ENCODE results near the gene SERPINB2. TPM values are rescaled to one million over a fixed set of nuclear protein-coding genes. Genes with fewer than 3 reads are reported as not detected.

SERPINB2 gene
- total RNA-seq, 2 donors from 2014 or later = not detected

DNA sequence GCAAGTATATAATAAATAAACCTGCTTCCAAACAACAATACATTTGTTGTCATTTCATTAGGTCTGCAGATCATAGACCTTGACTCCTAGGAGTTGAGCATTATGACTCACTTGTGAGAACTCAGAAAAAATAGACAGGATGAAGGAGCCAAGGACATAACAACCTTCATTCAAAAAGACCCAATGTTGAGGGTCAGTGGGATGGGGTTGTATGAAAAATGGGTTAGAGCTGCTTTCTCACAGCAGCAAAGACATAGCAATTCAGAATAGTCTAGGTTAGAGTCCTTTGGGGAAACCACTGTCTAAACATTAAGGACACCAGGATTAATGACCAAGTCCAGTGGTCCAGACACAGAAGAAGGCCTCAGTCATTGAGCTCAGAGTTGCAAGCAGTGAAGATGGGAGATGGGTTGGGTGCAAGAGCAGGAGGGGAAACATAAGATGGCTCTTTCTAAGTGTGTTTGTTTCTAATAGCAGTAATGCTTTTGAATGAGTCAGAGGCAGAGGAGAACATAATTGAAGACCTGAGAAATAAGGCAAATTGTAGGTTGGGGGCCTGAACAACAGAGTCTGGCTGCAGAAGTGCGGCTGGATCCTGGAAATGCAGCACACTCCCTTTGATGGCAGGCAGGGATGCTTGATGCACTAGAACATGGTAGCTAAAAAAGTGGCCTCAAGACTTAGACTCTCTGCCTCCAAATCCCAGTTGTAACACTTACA lies 16.5 kb downstream of the SERPINB2 start:
- H3K36me3 Mint-ChIP-seq (ENCODE audit: low read depth) = no peaks in the 10 kb centered on the region
- H3K4me3 ChIP-seq (ENCODE audit: low read length) = no peak overlapping the region

GRCh38 chr18:63904694-63905093 lies 17.2 kb downstream of the SERPINB2 start:
- WGBS, 2 experiments (ENCODE audit: insufficient coverage in 1 of 2, insufficient read length in 1 of 2) = 100% methylated on average over 1 of the region's 1 CpG; no CpG with 5 or more reads in 1 of the 2 experiments
- H3K9me3 Mint-ChIP-seq = no peaks in the 10 kb centered on the region
- Histone ChIP-seq H3K27me3 (ENCODE audit: control insufficient read depth, insufficient read depth, low read length, poor library complexity, severe bottlenecking) (no peaks in the 10 kb centered on the region), H3K4me3 (ENCODE audit: low read length) (no peak overlapping the region), H3K27ac (ENCODE audit: low read depth, low read length) (no peak overlapping the region), H3K36me3 (ENCODE audit: control insufficient read depth, insufficient read depth, low read length) (no peaks in the 10 kb centered on the region), H3K9me3 (ENCODE audit: control insufficient read depth, low read length) (no peaks in the 10 kb centered on the region), H3K4me1 (ENCODE audit: control insufficient read depth, insufficient read depth, low read length) (no peaks in the 10 kb centered on the region), H3K9ac (ENCODE audit: extremely low read depth, low read length, poor library complexity, severe bottlenecking) (no peak overlapping the region)
- H3K4me3 Mint-ChIP-seq = no peak overlapping the region
- no peaks in the 10 kb centered on the region for H3K36me3 Mint-ChIP-seq (ENCODE audit: low read depth)
- no peak for TF ChIP-seq CTCF (conservative IDR thresholded peaks at IDR 0.05)
- no peaks in the 10 kb centered on the region for H3K4me1 Mint-ChIP-seq
- H3K27me3 Mint-ChIP-seq (ENCODE audit: insufficient read depth) = no peaks in the 10 kb centered on the region
- no peak for DNase-seq
- H3K27ac Mint-ChIP-seq = no peak overlapping the region

More for the DNA sequence above, 16.5 kb downstream of the SERPINB2 start:
- no peak for TF ChIP-seq CTCF (conservative IDR thresholded peaks at IDR 0.05)
- Histone ChIP-seq H3K9me3 (ENCODE audit: control insufficient read depth, low read length) (no peaks in the 10 kb centered on the region), H3K9ac (ENCODE audit: extremely low read depth, low read length, poor library complexity, severe bottlenecking) (no peak overlapping the region), H3K27ac (ENCODE audit: low read depth, low read length) (no peak overlapping the region), H3K36me3 (ENCODE audit: control insufficient read depth, insufficient read depth, low read length) (no peaks in the 10 kb centered on the region), H3K4me1 (ENCODE audit: control insufficient read depth, insufficient read depth, low read length) (no peaks in the 10 kb centered on the region), H3K27me3 (ENCODE audit: control insufficient read depth, insufficient read depth, low read length, poor library complexity, severe bottlenecking) (no peaks in the 10 kb centered on the region)
- Mint-ChIP-seq H3K4me3 (no peak overlapping the region), H3K4me1 (no peaks in the 10 kb centered on the region), H3K27ac (no peak overlapping the region), H3K9me3 (no peaks in the 10 kb centered on the region), H3K27me3 (ENCODE audit: insufficient read depth) (no peaks in the 10 kb centered on the region)
- 90 to 91% methylated on average over 1 of the region's 1 CpG for WGBS, 2 experiments (ENCODE audit: insufficient coverage in 1 of 2, insufficient read length in 1 of 2)
- DNase-seq = no peak

DNA sequence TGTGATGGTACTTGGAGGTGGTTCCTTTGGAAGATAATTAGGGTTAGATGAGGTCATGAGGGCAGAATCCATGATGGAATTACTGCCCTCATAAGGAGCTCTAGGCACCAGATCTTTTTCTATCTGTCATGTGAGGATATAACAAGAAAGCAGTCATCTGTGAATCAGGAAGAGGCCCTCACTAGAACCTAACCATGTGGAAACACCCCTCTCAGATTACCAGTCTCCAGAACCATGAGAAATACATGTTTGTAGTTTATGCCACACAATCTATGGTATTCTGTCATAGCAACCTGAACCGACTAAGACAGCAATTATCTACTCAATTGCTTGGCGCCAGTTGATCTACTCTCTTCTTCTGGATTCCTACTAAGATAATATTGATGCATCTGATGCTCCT lies 17.9 kb downstream of the SERPINB2 start:
- H3K27me3 Mint-ChIP-seq (ENCODE audit: insufficient read depth) = no peaks in the 10 kb centered on the region
- no peaks in the 10 kb centered on the region for H3K9me3 Mint-ChIP-seq
- H3K27ac Mint-ChIP-seq = no peak overlapping the region
- Histone ChIP-seq H3K27me3 (ENCODE audit: control insufficient read depth, insufficient read depth, low read length, poor library complexity, severe bottlenecking) (no peaks in the 10 kb centered on the region), H3K27ac (ENCODE audit: low read depth, low read length) (no peak overlapping the region), H3K9ac (ENCODE audit: extremely low read depth, low read length, poor library complexity, severe bottlenecking) (no peak overlapping the region), H3K9me3 (ENCODE audit: control insufficient read depth, low read length) (no peaks in the 10 kb centered on the region), H3K36me3 (ENCODE audit: control insufficient read depth, insufficient read depth, low read length) (no peaks in the 10 kb centered on the region), H3K4me3 (ENCODE audit: low read length) (no peak overlapping the region), H3K4me1 (ENCODE audit: control insufficient read depth, insufficient read depth, low read length) (no peaks in the 10 kb centered on the region)
- H3K36me3 Mint-ChIP-seq (ENCODE audit: low read depth) = no peaks in the 10 kb centered on the region
- H3K4me3 Mint-ChIP-seq = no peak overlapping the region
- no peaks in the 10 kb centered on the region for H3K4me1 Mint-ChIP-seq
- WGBS, 2 experiments (ENCODE audit: insufficient coverage in 1 of 2, insufficient read length in 1 of 2) = 90 to 92% methylated on average over 2 of the region's 2 CpGs
- TF ChIP-seq CTCF (conservative IDR thresholded peaks at IDR 0.05) = no peak
- no peak for DNase-seq
